ENCODE data around the gene ST6GAL1. TPM values are rescaled to one million over a fixed set of nuclear protein-coding genes. Genes with fewer than 3 reads are reported as not detected.

ST6GAL1 gene
- total and polyA plus RNA-seq, 2 of the 4 experiments (the other 2 are of a cell fraction) = 1.4 to 2.9 TPM

DNA sequence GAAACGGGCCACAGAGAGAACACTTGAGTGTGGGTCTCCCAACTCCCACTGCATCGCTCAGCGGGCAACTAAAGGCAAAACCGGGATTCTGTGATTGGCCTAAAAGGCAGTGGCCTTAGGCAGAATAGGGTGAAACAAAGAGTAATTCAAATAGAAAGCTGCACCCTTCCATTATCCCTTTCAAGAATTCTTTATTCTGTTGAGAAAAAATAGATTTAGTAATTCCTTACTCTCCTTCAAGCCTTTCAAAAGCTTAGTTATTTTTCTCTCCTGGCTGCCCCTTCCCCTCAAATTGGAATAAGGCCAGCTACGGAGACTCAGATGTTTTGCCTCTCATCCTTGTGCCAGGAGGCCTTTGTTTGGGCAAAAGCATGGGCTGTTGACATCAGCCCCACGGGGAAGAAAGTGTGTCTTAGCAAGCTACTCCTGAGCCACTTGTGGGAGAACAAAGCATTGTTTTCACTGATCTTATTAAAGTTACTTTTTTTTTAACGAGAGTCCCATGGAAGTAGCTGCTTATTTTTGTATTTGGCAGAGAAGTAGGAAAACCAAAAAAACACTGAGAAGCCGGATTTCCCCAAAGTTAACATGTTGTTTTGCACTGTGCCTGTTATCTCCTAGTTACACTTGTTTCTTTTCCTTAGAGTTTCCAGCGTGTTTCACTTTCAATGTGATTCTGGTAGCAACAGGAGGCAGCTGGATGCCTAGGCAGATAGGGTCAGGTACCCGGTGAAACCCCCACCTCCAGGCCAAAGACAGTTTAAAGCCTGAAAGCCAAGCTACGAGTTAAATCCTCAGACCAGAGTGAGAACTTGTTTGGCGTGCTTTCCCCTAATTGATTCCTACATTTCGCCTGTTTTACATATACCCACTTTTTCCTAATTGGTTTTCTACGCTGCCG is 2.2 kb downstream of the ST6GAL1 start:
- H4K91ac ChIP-seq (ENCODE audit: insufficient read depth, low read depth, low read length) = no peak overlapping the region
- H3K4me1 ChIP-seq (ENCODE audit: control insufficient read depth, insufficient read depth, low read length) = no peaks in the 10 kb centered on the region; the same call in 1 of the 2 replicates
- no peak overlapping the region for H4K5ac ChIP-seq (ENCODE audit: low read depth, low read length)
- no peaks in the 10 kb centered on the region for H3K9me3 ChIP-seq (ENCODE audit: control insufficient read depth, insufficient read depth, low read length)
- no peak overlapping the region for H2AK5ac ChIP-seq (ENCODE audit: low read depth, low read length)
- H3K79me1 ChIP-seq (ENCODE audit: low read depth in 1 of 2, low read length in 2 of 2) = no peaks in the 10 kb centered on the region
- DNase-seq (no peak), ATAC-seq (ENCODE audit: low read depth) (no peak)
- H3K9me1 ChIP-seq (ENCODE audit: insufficient read depth, low read length) = no peaks in the 10 kb centered on the region
- POLR2A ChIA-PET (ENCODE audit: unreplicated experiment) = no interaction called here
- H2AFZ ChIP-seq (replicated peaks; ENCODE audit: low read length, poor library complexity) = peak overlapping the region; percentile 94
- peak overlapping the region; percentile 96; the same call in 1 of the 2 replicates for H3K4me2 ChIP-seq (ENCODE audit: low read depth, low read length)
- H3K27ac ChIP-seq (ENCODE audit: insufficient read depth, low read length) = no peak overlapping the region; the same call in 1 of the 2 replicates
- H3K27me3 ChIP-seq (ENCODE audit: control insufficient read depth, insufficient read depth, low read length) = peaks cover 12% of the 10 kb centered on the region
- H2BK5ac ChIP-seq (ENCODE audit: low read depth, low read length, poor library complexity, severe bottlenecking) = no peak overlapping the region
- CTCF ChIA-PET = interaction anchor here (1.2 kb wide), 1 partner anchor 232 kb away, joined by 3 read pairs; no protein-coding TSS in a partner anchor
- H3K18ac ChIP-seq (ENCODE audit: low read depth, low read length) = no peak overlapping the region
- H2BK20ac ChIP-seq (ENCODE audit: low read depth, low read length) = no peak overlapping the region
- no peaks in the 10 kb centered on the region for H3K36me3 ChIP-seq (ENCODE audit: control insufficient read depth, insufficient read depth, low read length)
- peak overlapping the region; percentile 50 for H3K4ac ChIP-seq (ENCODE audit: low read depth, low read length)
- H3K14ac ChIP-seq (replicated peaks; ENCODE audit: low read depth, low read length) = no peak overlapping the region
- no peak overlapping the region for H3K9ac ChIP-seq (ENCODE audit: low read depth, low read length)
- no peaks in the 10 kb centered on the region; the same call in 1 of the 2 replicates for H4K20me1 ChIP-seq (ENCODE audit: insufficient read depth, low read length)
- dilution Hi-C loops (cut with HindIII; ENCODE audit: low sequenced_read_pairs, unreplicated experiment) (no loop called here), in situ Hi-C loops (cut with MboI; ENCODE audit: low sequenced_read_pairs) (no loop called here), intact Hi-C loops (cut with micrococcal nuclease) (loop anchor here (1.0 kb wide), 1 partner anchor 169 kb away; no protein-coding TSS in a partner anchor)
- H3K4me3 ChIP-seq (ENCODE audit: insufficient read depth, low read depth, low read length) = no peak overlapping the region; the same call in 1 of the 2 replicates
- no peak overlapping the region for H3K56ac ChIP-seq (ENCODE audit: extremely low read depth, insufficient read depth, low read length)
- H4K8ac ChIP-seq (ENCODE audit: low read depth in 2 of 2, low read length in 2 of 2) = no peak overlapping the region
- TF ChIP-seq NFE2L2 (IDR thresholded peaks at IDR 0.05; ENCODE audit: low read depth, low read length) = no peak
- TF ChIP-seq, protein P1, sequence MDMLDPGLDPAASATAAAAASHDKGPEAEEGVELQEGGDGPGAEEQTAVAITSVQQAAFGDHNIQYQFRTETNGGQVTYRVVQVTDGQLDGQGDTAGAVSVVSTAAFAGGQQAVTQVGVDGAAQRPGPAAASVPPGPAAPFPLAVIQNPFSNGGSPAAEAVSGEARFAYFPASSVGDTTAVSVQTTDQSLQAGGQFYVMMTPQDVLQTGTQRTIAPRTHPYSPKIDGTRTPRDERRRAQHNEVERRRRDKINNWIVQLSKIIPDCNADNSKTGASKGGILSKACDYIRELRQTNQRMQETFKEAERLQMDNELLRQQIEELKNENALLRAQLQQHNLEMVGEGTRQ (IDR thresholded peaks at IDR 0.05; ENCODE audit: low read depth, low read length) = no peak
- no peak for TF ChIP-seq CEBPB (IDR thresholded peaks at IDR 0.05; ENCODE audit: low read depth, low read length)
- no peak for TF ChIP-seq RAD21 (IDR thresholded peaks at IDR 0.05; ENCODE audit: low read length)
- TF ChIP-seq POLR2A (IDR thresholded peaks at IDR 0.05; ENCODE audit: low read depth, low read length) = no peak
- TF ChIP-seq CHD1 (IDR thresholded peaks at IDR 0.05; ENCODE audit: low read depth, low read length) = no peak
- H2AK9ac ChIP-seq (replicated peaks; ENCODE audit: low read depth, low read length, poor library complexity) = no peak overlapping the region
- H3K23ac ChIP-seq (ENCODE audit: low read depth, low read length) = peak overlapping the region; percentile 62; the same call in 1 of the 2 replicates
- no peak overlapping the region for H2BK15ac ChIP-seq (ENCODE audit: low read depth, low read length)
- no peak overlapping the region for H2BK120ac ChIP-seq (ENCODE audit: low read depth, low read length)
- 79% methylated on average over 5 of the region's 15 CpGs; no CpG with 5 or more reads in 1 of the 2 experiments for WGBS, 2 experiments (ENCODE audit: extremely low coverage in 2 of 2, insufficient read length in 1 of 2)
- no TSS peak for BruUV-seq (replicated peaks)
